ENCODE data around the gene ATP6V0D1.
A peak's percentile ranks its signal among the peaks of the same experiment; 100 is the strongest.

ATP6V0D1 gene

DNA sequence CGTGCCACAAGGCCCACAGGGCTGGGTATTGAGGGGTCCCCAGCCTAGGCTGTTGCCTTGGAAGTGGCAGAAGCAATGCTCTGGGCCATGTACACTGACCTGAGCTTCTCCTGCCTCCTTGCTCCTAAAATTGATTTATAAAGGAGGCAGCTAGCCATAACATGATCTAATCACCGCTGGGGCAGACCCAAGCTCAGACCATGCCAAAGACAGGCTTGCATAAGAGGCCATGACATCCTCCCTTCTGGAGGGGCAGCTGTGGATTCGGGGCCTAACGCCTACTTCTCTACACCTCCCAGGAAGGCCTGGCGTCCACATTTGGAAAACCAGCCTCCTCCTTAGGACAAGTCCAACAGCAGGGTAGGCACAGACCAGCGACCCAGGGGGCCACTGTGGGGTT is 37.7 kb downstream of the ATP6V0D1 start:
- DNase-seq: no peak

DNA sequence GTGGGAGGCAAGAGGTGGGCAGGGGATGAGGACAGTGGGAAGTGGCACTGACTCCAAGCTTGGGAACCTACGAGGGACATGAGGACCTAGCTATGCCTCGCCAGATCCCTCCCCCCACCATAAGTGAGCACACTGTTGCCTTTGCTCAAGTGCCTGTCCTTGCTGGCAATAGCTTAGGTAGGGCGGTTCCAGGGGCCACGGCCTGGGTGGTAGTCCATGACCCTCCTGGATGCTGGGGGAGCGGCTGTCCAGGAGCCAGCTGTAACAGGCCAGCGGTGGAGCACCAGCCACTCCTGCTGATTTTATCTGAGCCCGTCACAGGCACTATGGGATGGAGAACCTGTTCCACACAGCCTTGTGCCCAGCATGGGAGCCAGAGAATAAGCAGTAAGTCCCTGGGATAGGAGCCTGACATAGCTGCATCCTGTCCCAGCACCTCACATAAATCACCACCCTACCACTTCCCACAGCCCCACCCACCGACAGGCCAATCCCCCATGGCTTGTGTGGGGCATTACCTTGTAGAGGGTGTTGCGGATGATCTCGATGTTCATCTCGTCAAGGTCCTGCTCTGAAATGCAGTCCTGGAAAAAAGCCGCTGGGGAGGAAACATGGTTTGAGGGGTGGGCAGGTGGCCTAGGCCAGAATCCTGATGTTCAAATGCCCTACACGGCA is 38.2 kb downstream of the ATP6V0D1 start:
- DNase-seq: no peak

DNA sequence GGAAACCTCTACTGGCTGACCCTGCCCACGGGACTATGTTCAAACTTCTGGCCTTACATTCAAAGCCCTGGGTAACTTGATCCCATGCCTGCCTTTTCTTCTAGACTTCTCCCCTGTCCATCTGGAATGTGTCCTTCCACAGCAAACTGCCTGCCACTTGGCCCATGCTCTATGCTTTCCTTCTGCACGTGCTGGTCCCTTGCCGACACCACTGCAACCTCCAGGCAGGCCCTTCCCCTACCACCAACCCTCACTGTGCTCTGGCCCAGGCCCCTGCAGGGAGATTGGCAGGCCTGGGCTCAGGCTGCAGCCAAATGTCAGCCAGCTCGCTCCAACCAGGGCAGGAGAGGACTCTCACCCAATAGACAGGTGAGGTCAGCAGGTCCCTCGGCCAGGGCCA is 39.0 kb downstream of the ATP6V0D1 start:
- peak; percentile 84 for DNase-seq

DNA sequence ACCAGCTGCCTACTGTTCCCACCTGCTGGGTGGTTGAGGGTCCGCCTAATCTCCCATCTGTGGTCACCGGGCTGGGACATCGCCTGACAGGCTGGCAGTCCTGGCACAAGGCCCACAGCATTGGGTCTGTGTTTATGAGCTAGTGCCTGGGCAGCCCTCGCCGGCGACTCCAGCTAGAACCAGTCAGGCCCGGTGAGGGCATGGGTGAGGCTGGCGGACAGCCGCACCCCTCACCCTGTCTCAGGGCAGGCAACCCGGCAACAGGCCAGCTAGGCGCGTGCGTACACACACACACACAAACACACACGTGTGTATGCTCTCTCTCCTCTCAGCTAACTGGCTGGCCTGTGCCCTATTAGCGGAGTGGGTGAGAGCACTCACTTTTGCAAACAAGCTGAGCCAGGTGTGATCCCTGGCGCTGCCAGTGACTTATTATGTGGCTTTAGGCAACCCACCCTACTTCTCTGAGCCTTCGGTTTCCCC is 39.6 kb downstream of the ATP6V0D1 start:
- DNase-seq: peak; percentile 96

DNA sequence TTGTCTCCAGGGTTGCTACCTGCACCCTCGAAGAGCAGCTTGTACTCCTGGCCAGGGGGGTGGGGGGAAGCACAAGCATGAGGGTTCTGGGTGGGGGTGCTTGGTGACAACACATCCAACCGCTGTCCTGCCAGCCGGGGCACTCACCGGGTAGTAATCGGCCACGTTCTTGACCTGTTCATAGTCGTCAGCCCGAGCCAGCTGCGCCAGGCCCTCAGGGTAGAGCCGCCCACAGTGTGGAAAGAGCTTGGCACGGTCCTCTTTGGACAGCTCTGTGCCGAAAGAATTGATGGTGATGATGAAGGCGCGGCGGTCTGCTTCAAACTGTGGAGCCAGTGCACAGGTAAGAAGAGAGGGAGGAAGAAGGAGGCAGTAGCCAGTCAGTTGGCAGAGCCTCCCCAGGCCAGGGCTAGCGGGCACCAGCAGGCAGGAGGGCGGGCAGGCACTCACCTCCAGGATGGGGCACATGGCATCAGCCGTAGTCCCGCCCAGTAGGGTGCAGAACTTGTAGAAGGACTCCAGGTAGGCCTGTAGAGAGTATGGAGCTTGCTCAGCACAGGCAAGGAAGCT is 42.0 kb downstream of the ATP6V0D1 start:
- no peak for DNase-seq

DNA sequence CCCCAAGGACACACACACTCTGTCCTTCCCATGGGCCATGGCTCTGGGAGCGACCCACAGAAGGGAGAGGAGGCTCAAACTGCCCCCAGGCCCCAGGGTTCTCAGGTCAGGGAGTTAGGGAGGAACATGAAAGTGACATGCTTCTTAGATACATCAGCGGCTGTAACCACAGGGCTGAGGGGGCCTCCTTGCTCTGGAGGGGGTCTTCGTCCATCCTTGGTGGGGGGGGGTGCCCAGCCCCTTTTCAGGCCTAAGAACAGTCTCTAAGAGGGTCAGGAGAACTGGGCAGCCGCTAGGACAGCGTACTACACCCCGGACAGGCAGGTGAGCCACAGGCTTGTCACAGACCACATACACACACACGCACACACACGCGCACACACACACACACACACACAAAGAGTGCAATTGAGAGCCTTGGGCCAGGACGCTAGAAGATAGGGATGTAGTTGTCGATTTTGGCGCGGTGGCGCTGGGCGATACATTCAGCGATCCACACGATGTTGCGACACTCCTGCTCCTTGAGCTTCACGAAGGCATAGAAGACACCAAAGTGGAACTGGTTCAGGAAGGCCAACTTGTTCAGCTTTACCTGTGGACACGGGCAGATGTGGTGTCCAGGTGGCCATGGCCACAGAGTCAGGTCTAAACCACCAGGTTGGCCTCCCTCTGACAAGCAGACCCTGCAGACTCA is 42.7 kb downstream of the ATP6V0D1 start:
- DNase-seq: no peak

DNA sequence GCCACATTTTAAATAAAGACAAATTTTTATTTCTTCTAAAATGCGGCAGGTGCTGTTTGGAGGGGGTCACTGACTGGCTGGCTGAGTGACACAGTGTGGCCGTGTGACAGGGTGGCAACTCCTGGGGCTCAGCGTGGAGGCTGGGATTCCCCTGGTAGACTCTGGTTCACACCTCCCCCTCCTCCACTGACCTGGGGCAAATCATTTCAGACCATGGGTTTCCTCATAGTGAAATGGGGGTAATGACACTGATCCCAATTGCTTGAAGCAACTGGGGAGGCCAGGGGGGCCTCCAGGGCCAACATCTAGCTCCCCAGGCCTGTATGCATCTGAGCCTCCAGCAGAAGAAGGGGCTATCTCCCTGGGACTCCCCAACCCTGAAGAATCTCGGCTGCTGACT is 43.4 kb downstream of the ATP6V0D1 start:
- no peak for DNase-seq

DNA sequence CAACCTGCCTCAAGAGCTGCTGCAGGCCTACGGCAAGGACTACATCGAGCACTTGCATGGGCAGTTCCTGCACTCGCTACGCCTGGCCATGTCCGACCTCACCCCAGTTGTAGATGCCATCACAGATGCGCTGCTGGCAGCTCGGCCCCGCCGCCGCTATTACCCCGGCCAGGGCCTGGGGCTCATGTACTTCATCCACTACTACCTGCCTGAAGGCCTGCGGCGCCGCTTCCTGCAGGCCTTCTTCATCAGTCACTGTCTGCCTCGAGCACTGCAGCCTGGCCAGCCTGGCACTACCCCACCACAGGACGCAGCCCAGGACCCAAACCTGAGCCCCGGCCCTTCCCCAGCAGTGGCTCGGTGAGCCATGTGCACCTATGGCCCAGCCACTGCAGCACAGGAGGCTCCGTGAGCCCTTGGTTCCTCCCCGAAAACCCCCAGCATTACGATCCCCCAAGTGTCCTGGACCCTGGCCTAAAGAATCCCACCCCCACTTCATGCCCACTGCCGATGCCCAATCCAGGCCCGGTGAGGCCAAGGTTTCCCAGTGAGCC is 44.2 kb downstream of the ATP6V0D1 start:
- DNase-seq: no peak

DNA sequence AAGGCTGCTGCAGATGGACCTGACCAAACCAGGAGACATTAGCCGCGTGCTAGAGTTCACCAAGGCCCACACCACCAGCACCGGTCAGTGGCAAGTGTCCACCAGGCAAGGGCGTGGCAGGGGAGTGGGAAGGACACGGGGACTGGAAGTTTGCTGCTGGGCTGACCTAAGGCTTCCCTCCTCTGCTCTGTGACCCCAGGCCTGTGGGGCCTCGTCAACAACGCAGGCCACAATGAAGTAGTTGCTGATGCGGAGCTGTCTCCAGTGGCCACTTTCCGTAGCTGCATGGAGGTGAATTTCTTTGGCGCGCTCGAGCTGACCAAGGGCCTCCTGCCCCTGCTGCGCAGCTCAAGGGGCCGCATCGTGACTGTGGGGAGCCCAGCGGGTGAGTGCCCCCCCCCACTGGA is 45.2 kb downstream of the ATP6V0D1 start:
- no peak for DNase-seq

DNA sequence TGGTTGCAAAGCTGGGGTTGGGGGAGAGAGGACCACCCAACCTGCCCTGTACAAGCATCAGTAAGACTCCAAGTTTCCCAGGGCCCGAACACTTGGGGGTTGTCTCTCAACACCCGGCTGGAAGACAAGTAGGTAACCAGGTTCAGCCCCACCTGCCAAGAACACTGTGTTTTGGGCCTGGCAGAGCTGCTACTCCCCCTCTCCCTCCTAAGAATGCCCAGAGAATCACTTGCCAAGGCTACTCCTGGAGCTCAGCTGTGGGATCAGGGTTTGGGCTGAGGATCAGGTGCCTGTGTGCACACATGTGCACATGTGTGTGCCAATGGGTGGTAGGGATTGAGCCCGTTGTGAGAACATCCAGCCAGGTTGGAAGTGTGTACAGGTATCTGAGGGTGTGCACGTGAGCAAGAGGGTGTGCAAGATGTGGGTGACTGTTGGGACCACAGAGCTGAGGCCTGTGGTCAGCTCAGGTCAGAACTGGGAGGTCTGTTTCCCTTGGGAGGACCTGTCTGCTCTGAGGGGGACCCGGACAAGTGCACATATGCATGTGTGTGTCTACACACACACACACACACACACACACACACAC is 47.7 kb downstream of the ATP6V0D1 start:
- DNase-seq: no peak

DNA sequence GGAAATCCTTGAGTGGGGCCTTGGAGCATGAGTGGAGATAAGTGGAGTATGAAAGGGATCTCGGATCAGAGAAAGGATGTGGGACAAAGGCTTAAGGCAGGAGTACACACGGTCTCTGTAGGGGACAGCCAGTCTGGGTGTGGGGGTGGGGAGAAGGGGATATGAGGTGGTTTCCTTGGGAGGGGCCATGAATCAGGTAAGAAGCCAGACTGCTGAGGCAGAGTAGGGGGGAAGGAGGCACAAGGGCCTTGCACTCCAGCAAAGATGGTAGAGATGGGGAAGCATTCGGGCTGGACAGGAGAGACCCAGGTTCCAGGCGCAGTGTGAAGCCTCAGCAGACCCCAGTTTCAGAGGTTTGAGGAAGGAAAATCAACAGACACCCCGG is 48.5 kb downstream of the ATP6V0D1 start:
- no peak for DNase-seq

DNA sequence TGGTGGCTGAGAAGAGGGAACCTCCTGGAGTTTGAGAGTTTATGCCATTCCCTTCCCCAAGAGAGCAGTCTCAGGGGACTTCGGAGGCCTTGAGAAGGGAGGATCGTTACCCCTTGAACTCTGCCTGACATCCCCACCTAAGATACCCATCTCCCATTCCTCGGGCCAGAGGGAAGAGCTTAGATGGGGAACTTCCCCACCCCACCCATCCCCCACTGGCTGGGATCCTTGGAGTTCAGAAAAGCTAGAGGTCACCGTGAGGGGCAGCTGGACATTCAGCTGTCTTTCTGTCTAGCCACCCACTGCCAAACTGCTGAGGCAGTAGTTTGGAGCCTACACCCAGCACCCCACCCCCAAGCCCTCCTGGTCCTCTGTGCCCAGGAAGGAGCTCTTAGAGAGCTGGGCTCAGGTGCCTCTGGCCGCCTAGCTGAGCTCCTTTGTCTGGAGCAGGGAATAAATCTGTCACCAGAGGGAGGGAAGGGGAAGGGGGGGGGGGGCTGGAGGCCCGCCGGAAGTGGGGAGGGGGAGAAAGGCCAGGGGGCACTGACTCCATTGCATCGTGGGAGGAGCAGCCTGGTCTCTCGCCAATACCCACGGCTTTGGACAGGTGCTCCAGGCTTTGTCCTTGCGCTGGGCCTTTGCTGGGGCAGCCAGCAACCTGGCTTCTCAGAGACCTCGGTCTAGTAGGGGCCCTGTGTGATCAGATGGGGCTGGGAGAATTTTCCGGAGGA is 49.0 kb downstream of the ATP6V0D1 start:
- no peak for DNase-seq

DNA sequence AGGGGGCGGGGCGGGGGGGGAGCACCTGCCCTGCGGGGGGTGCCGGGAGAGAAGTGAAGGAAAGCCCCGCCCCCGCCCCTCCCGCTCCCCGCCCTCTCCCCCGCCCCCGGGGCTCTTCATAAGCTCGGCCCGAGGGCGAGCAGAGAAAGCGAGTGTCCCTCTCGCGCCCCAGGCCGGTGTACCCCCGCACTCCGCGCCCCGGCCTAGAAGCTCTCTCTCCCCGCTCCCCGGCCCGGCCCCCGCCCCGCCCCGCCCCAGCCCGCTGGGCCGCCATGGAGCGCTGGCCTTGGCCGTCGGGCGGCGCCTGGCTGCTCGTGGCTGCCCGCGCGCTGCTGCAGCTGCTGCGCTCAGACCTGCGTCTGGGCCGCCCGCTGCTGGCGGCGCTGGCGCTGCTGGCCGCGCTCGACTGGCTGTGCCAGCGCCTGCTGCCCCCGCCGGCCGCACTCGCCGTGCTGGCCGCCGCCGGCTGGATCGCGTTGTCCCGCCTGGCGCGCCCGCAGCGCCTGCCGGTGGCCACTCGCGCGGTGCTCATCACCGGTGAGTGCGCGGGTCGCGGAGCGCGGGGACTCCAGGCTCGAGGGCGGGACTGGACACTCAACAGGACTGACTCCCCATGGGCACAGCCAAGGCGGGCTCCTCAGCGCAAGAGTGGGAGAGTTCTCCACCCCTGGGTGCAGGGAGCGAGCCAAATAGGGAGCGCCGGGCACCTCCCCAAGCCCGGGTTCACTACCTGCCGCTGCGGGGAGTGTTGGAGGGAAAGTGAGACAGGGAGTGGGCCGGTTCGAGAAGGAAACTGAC is 49.8 kb downstream of the ATP6V0D1 start, which contains the start of gene HSD11B2:
Gene HSD11B2 (plus strand): TSS at position 145 of the 798 bp plus-strand sequence. CDS start 128 bp downstream, at position 273.
- DNase-seq: no peak

DNA sequence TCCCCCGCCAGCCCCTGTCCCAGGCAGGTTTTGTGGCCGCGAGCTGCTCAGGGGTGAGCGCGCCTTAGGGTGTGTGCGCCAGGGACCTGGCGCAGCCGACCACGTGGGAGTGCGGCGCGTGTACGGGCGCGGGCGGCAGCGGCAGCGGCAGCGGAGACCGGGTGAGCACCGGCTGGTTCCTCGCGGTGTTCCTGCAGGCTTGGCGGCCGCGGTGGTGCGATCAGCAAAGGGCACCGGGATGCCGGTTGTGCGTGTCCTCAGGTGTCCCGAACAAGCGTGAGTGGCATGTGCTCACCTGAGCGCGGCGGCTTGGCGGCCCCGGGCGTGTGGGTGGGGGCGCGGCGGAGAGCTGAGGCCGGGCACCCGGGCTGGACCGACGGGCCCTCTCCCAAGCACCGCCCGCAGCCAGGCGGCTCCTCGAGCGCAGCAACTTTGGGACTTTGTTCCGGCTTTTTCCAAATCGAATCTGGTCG is 50.4 kb downstream of the ATP6V0D1 start:
- DNase-seq: no peak

DNA sequence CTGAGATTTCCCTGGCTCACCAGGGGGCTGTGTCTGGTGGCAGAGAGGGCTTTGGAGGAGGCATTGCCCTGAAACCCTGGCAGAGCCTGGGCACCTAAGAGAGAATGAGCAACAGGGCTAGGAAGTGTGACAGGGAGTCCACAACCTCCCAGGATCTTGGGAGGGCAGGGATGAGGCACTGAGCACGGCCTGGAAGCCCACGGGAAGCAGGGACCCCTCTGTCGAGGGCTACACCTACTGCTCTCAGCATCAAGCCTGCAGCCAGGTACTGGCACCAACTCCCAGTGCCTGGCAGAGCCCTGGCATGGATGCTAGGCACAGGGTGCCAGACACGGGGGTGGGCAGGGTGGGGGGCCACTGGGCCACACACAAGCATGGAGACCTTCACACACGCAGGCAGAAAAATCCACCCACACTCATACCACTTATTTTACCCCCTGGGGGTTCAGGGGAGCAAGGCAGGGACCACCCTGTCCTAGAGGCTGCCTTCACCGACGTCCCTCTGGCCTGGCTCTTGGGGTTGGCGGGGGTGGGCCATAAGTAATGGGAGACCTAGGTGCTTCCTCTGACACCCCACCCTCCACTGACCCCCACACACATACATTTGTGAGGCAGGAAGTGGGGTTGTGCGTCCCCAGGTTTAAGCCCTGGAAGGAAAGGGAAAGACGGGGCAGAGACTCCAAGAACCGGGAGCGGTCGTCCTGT is 51.0 kb downstream of the ATP6V0D1 start:
- no peak for DNase-seq

DNA sequence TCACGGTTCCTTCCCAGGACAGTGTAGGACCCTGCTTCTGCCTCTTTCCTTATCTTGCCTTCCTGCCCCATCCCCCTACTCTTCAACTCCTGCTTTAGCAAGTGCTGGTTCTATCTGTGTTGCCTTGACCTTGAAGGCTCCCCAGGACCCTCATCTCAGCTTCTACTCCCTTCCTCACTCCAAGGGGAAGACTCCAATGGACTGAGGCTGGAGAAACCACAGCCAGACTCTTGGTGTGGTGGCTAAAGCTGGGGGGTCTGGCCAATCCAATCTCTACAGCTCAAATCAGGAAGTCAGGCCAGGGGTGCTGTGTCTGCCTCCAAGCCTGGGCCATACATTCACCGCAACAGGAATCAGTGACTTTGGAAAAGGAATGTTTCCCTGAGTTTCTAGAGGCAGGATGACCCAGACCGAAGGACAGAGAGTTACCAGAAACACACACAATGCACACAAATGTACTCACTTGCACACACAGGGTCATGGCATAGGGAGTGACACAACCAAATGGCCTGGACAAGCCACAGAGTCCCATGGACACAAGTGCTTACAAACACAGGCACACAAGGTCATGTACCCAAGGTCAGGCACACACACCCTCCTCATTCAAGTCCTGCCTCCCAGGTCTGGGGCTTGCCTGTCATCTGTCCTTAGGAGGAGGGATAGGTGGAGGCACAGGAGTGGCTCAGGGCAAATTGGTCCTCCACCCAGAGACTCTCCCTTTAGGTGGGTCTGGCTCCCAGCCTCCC is 51.7 kb downstream of the ATP6V0D1 start:
- no peak for DNase-seq

DNA sequence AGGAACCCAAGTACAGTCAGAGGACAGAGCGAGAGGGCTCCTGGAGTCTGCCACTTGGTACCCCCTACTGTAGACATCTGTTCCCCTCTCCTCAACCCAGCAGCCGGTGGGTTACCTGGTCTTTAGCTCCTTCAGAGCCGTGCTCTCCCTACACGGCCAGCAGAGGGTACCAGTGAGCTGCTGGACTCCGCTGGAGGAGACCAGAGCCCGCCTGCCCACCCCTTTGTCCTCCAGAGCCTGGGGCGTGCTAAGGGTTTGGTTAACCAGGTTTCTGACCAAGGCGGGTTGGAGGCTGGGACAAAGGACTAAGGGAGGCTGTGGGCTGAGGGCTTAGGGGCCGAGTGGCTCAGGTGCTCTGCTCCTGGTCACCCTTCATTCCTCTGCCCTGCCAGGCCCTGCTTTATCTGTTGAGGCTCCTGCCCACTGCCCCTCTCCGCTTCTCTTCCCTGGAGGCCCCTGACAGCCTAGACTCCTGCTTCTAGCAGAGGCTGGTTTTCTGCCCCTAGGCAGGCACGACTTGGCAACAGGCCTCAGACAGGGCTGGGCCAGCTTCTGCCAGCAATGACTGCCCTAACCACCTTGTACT is 52.7 kb downstream of the ATP6V0D1 start:
- DNase-seq: peak; percentile 52

DNA sequence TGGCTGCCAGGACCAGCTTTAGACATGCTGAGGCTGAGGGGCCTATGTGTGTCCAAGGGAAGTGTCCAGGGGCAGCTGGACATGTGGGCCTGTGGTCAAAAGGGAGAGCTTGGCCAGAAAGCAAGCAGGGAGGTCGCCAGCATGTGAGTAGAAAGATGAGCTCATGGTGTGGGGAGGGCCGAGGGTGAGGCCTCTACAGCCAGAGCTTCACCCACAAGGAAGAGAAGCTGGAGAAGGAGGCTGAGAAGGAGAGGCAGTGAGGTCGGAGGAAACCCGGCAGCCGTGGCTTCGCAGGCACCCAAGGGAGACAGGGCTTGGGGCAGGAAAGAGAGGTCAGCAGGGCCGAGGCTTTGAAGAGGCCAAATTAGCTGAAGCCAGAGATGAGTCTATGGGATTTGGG is 54.0 kb downstream of the ATP6V0D1 start:
- no peak for DNase-seq

DNA sequence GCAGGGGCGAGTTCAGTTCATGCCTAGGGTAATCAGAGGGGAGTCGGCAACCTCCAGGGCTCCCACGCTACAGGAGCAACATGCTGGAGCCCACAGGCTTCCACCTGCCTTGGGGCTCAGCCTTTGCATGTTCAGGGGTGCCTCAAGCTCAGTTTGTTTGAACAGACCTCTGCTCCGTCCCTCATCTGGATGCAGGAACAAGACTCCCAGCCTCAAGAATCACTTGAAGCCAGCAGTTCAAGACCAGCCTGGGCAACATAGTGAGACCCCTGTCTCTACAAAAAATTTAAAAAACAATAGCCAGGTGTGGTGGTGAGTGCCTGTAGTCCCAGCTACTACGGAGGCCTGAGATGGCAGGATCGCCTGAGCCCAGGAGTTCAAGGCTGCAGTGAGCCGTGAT is 54.9 kb downstream of the ATP6V0D1 start:
- DNase-seq: no peak

DNA sequence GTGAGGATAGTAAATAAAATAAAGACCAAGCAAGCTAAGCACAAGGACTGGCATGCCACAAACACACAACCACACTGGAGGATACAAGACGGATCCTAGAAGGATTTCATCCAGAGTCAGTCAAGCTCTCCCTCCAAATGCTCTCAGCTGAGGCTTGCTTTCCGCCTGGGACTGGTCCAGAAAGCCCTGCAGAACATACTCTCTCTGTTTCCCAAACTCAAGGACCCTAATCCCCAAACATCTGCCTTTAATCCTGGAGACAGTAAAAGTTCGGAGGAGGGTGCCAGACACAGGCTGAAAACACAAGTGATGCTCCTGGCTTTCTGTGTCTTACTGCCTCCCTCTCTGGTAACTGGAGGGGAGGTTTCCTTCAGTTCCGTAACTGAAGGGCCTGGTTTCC is 55.4 kb downstream of the ATP6V0D1 start:
- DNase-seq: no peak

Data from DMS 273 treated with DMSO at 0.1 percent for 48 hours (cell line).